GM21381 (cell line): Measurements from ENCODE around the gene SMARCD1.

ENCODE experiments used
- ATAC-seq: cut with Tn5 transposase; IDR thresholded peaks from one replicate; pipeline ENCODE4 v1.9.1; 2021; ENCODE audit warnings: mild to moderate bottlenecking, moderate library complexity; ENCODE audit not compliant: unreplicated experiment

The SMARCD1 gene

DNA sequence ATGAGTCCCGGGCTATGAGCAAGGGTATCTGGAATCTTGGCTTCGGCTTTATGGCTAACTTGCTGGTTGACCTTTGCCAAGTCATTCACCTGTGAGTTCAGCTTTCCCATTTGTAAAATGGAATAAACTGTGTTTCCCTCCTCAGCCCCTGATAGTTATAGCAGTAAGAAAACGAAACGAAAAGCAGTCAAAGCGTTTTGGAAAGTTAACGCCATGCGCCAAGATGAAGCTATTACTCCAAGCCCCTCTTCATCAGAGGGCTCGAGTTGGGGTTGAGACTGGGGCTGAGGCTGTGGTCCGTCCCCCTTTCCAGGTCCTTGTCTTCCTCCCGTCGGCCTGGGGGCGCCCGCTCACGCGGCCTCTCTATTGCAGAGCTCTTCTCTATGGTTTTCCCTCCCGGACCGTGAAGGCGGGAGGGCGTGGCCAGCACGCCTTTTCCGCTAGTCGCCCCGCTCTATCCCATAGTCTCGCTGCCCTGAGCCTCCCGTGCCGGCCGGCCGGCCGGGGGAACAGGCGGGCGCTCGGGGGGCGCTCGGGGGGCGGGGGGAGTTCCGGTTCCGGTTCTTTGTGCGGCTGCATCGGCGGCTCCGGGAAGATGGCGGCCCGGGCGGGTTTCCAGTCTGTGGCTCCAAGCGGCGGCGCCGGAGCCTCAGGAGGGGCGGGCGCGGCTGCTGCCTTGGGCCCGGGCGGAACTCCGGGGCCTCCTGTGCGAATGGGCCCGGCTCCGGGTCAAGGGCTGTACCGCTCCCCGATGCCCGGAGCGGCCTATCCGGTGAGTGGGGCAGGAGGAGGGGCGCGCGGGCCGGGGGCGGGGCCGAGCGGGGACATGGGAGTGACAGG lies at the start of gene SMARCD1:
Gene SMARCD1, plus strand, starts transcription at position 568 of the 840 bp plus-strand sequence. Its CDS starts 28 bp downstream, at position 596.
- peak; percentile 88 for ATAC-seq

- no peak for ATAC-seq
These were observed 46.8 kb upstream of the SMARCD1 start for GRCh38 chr12:50038336-50038735.

DNA sequence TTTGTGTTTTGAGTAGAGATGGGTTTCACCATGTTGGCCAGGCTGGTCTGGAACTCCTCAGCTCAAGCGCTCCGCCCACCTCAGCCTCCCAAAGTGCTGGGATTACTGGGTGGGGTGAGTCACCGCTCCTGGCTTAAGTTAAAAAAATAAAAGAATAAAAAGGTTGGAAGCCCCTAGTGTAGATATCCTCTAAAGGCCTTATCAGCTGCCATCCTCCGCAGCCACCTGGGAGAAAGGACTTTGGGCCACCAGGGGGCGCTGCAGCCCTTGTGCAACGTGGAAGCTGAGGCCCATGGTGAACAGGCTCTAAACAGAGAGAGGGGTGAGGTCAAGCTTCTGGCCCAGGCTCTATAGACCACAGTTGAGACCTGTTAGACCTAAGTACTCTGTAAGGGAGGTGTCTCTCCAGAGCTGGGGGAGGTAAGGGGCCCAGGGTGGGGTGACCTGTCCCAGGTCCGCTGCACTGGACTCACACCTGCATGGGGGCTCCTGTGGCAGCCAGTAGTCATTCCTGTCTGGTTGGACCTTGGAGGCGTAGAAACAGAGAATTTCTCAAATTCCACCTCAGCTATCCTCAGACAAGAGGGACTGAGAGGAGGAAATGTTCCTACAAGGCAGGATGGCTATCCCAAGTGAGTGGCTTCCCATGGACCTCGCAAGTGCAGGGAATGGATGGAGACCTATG lies 45.8 kb upstream of the SMARCD1 start:
- ATAC-seq, result no peak

DNA sequence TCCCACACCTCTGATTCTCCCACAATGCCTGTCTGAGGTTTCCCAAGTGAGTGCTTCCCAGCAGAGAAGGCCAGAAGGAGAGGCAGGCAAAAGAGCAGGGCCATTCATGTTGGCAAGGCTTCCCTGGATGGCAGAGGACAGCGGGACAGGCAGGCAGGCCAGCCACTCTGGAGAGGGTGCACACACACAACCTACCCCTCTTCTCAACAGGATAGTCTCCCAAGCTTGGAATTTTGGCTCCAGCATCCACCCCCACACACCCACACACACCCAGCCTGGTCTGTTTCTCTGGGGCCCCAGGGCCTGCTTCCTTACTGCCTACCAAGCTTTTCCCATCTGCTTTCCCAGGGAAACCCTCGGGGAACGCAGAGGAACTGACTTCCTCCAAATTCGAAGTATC lies 44.5 kb upstream of the SMARCD1 start:
- no peak for ATAC-seq

DNA sequence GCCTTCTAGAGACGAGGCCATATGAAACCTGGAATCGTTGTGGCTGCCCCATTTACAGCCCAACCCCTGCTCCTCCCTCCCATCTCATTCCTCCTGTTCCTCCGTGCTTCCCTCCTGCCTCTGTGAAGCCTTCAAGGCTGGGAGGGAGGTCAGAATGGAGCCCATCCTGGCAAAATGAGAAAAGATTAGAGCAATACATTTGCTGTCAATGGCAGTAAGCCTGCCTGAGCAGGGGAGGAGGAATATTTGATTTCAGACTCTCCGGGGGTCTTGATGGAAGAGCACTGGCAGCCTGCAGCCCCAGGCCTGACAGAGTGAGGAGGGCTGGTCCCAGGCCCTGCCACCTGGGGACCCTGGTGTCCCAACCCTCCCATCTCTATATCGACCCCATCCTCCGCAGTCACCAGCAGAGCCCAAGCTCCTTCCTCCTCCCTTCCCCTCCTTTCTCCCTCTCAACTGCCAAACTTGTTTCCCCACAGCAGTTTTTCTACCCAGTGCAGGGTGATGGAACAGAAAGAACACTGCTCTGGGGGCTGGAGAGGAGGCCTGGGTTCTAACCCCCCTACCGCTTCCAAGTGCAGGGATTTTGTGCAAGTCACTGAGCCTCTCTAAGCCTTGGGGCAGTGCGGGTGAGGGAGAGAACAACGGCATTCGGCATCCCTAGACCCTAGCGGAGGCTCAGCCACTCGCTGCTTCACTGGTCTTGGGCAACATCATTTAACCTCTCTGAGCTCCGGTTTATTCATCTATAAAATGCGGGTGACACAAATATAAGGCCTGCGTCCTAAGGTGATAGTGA lies 43.9 kb upstream of the SMARCD1 start:
- no peak for ATAC-seq

DNA sequence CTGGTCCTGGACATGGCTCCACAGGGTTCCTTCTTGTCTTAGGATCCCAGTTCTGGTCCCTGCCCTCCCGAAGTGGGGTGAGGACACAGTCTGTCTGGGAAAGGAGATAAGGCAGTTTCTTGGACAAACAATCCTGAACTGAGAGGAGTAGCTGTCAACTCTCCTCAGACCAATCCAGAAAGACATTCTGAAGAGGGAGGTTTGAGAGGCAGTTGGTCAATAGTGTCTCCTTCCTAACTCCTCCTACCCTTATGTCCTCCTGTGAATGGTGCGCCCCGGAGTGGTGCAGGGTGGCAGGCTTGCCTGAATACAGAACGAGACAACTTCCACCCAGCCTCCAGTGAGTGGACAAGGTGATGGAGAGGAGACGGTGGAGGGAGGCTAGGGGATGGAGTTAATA lies 43.2 kb upstream of the SMARCD1 start:
- no peak for ATAC-seq

DNA sequence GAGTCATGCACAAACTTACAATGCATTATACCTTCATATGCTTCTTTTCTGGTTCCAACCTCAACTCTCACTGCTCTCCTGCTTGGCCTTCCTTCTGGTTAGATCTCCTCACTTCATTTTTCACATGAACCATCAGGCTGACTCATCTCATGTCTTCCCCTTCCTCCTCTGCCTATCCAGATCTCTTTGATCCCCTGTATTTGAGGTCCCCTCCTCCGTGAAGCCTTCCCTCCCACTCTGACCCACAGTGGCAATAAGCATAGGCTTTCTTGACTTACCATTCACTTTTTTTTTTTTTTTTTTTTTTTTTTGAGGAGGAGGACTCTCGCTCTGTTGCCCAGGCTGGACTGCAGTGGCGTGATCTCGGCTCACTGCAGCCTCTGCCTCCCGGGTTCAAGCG lies 42.4 kb upstream of the SMARCD1 start:
- no peak for ATAC-seq

GRCh38 chr12:50043308-50043707 lies 41.8 kb upstream of the SMARCD1 start:
- ATAC-seq, result no peak

- no peak for ATAC-seq
These were observed 41.3 kb upstream of the SMARCD1 start for GRCh38 chr12:50043854-50044253.

- ATAC-seq, result no peak
These were observed 37.4 kb upstream of the SMARCD1 start for GRCh38 chr12:50047693-50048250.

DNA sequence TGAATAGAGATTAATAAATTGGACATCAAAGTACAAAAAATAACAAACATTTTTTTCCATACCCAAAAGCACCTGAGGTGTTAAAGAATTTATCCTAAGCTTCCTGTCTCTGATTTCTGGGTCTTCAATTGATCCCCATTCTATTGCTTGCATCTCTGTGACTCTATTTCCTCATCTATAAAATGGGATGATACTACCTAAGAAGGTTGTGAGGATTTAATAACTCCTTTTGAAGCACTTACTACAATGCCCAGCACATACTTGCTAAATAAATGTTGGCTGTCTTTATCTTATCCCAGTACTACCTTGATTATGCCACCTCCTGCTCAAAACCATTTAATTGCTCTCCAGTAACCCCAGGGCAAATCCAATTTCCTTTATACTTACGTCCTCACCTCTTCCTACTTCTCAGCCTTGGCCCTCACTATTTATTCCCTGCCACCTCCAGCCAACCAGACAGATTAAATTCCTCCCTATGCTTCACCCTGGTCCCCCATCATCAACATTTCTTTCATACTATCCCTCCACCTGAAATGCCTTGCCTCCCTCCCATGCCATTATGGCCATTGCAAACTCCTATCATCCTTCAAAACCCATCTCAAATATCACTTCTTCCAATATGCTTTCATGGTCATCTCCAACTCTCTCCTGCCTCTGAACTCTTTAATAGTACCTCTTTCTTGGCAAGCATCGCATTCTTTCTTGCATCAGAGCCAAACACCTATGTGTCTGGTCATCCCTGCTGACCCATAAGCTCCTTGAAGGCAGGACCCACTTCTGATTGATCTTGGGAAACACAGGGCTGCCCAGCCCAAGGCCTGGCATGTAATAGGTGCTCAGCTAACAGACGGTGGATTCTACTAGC lies 35.7 kb upstream of the SMARCD1 start:
- ATAC-seq, result no peak

GRCh38 chr12:50050119-50050385 lies 35.1 kb upstream of the SMARCD1 start:
- ATAC-seq, result no peak

DNA sequence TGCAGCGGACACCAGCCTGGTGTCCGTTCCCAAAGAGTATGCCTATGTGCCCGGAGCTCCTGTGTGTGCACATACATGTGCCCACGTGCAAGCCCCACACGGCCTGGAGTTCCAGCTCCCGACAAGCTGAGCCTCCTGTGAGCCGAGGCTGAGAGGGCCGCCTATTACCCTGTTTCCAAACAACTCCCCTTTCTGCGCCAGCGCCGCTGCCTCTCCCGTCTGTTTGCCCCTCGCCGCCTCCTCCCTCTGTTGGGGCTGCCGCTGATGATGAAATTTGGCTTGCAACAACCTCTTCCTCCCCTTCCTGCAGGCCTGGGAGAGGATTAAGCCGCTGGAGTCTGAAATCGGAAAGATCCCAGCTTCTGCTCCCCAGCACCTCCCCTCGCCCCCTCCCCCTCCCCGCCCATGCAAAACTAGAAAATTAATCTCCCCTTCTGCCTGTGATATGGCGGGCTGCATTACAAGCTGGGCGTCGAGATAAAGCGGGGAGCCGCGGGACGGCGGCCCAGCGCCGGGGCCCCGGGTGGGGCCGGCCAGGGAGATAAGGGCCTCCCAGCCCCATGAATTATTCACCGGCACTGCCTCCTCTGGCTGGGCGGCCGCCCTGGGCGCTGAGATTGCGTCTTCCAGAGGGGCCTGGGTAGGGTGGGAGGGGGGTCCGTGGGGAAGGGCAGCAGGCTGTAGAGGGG lies 34.6 kb upstream of the SMARCD1 start:
- no peak for ATAC-seq

DNA sequence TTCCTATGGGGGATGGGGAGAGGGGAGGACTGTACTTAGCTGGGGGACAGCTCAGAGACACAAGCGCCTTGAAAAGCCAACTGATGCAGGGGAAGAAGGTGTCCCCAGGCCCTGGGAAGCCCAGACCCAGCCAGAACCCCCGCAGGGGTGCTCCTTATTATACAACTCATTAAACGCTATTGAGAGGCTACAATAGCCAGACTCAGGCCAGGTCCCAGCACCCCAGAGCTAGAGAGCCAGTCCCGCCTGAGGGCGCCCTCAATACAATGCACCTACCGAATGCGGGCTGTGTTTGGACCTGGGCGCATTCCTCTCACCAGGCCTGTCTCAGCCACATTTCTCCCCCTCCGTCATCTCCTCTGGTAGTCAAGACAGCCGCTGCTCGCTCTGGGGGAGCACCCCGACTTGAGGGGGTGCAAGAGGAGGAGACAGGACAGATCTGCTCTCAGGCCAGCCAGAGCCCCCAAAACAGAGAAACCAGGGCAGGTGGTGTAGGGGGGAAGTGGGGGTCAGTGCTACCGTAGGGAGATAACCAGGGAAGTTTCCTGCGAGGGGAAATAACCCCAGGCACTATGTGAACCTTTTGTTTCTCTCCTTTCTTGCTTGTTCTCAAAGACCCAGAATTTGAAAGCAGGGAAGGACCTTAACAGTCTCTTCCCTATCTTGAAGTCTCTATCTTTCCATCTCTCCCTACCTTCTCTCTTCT lies 33.9 kb upstream of the SMARCD1 start:
- ATAC-seq, result no peak

DNA sequence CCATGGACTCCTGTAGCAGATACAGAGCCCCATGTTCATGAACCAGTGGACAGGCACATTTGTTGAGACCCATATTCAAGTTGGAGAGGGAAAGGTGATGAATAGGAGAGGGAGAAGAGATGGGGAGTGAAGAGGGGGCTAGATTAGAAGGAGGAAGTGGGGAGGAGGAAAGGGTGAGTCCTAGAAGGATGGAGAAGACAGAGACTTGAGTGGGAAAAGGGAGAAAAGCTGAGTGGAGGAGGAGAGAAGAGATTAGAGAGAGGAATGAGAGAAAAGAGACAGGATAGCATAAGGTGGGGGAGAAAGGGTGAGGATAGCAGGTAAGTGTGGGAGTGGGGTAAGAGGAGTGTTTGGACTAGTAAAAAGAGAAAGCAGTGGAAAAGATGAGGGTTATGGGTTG lies 32.6 kb upstream of the SMARCD1 start:
- ATAC-seq, result no peak

GRCh38 chr12:50052964-50053363 lies 32.2 kb upstream of the SMARCD1 start:
- ATAC-seq, result no peak

GRCh38 chr12:50053583-50053982 lies 31.6 kb upstream of the SMARCD1 start:
- ATAC-seq, result no peak

DNA sequence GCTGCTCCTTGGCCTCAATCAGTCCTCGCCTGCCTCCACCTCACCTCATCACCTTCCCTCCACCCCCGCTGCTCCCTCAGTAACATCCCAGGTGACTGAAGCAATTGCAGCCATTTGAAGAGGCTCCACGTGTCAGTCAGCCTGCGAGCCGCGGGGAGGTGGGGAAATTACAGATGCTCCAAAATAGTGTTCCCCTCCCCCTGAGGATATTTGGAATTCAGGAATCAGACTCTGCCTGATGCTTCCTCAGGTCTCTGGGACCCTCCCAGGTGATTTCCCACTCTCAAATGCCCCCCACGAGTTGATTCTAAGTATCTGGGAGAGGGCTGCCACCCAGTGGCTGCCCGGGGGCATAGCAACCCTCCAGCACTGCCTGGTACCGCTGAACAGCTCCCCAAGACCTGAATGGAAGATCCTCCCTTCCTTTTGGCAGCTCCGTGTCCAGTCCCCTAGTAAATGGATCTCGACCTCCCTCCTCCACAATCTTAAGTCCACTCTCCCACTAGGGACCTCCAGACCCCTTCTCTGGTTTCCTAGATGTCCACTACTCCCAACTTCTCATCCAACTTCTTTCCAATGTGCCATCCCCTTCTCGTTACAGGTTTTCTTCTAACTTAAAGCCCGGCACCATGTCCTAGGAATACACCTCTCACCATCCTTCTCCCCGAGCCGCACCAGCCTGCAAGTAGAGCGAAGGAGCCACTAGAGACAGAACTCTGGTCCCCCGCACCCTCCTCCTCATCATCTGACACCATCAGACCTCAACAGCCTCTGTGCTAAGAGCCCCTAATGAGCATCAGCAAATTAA lies 29.1 kb upstream of the SMARCD1 start:
- ATAC-seq, result no peak

DNA sequence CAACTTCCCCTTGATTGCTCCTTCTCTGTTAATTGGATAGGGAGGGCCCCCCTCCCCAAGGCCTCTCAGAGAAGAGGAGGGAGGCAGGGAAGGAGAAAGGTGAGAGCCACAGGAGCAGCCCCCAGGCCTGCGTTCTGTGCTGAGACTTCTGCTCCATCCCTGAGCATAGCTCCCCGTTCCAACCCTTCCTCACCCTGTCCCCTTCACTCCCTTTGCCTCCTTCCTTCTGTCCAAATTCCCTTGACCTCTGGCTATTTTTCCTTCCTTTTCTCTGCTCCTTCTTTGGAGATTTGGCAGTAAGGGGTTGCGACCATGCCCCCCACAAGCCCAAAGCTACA lies 28.5 kb upstream of the SMARCD1 start:
- no peak for ATAC-seq
